HS-5 (cell line): Measurements from ENCODE around the gene ACKR1.

ENCODE experiments used
- DNase-seq: peaks from one replicate; pipeline ENCODE4 v3.0.0-alpha.2; 2012; ENCODE audit warnings: low read depth

The ACKR1 gene, protein sequence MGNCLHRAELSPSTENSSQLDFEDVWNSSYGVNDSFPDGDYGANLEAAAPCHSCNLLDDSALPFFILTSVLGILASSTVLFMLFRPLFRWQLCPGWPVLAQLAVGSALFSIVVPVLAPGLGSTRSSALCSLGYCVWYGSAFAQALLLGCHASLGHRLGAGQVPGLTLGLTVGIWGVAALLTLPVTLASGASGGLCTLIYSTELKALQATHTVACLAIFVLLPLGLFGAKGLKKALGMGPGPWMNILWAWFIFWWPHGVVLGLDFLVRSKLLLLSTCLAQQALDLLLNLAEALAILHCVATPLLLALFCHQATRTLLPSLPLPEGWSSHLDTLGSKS

DNA sequence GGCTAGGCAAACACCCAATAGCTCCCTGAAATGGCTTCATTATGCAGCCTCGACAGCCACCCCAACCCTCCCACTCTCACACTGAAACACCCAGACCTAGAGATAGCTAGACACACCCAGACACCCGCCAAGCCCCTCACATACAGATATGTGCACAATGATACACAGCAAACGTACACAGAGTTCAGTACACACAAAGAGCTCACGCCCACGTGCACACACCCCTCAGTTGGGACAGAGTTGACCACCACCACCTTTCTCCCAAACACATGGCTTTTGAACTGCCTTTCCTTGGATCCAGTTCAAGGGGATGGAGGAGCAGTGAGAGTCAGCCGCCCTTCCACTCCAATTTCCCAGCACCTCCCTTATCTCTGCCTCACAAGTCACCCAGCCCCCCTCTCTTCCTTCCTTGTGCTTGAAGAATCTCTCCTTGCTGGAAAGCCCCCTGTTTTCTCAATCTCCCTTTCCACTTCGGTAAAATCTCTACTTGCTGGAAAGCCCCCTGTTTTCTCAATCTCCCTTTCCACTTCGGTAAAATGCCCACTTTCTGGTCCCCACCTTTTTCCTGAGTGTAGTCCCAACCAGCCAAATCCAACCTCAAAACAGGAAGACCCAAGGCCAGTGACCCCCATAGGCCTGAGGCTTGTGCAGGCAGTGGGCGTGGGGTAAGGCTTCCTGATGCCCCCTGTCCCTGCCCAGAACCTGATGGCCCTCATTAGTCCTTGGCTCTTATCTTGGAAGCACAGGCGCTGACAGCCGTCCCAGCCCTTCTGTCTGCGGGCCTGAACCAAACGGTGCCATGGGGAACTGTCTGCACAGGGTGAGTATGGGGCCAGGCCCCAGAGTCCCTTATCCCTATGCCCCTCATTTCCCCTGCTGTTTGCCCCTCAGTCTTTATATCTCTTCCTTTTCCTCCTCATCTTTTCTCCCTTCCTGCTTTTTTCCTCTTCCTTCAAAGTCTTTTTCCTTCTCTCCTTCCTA lies at the start of gene ACKR1:
Gene ACKR1 (plus strand): TSS at position 715 of the 981 bp plus-strand sequence. CDS start 85 bp downstream, at position 800.
- DNase-seq = no peak

DNA sequence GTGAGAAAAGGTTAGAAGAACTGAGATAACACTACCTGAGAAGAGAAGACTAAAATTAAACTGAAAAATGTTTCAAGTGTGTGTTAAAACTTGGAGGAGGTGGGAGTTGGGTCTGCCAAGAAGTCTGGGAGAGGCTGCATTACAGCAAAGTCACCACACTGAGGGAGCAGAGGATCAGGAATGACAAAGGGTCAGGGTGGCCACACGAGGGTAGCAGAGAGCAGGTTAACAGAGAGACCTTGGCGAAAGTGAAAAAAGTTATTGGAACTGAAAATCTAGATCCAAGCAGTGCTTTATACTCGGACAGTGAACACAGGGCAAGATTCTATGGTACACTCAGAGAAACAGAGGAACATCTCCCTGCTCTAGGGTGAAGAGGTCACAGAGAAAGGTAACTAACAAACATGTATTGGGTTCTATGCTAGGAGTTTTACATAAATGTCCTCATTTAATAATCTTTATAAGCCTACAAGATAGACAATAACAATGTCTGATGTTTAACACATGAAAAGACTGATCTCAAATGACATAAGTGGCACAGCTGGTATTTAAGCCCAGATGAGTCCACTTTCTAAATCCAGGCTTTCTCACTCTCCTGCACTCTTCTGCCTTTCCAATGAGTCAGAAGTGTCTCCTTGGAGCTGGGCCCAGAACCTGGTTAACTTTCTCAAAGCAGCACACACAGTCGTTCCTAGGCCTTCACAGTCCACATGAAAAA lies 43.5 kb upstream of the ACKR1 start:
- peak; percentile 58 for DNase-seq

DNA sequence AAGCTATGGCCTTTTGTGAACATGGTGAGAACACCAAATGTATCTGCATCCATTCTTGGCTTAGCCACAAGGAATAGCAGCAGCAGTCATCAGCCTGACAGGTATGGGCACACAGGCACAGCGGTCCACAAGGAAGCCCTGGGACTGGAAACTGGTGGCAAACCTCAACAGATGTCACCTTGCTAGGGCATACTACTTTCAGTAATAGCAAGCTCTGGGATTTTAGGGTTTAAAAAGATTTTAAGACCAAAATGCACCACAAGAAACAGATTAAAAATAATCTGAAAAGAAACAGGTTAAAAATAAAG lies 43.0 kb upstream of the ACKR1 start:
- DNase-seq = no peak

DNA sequence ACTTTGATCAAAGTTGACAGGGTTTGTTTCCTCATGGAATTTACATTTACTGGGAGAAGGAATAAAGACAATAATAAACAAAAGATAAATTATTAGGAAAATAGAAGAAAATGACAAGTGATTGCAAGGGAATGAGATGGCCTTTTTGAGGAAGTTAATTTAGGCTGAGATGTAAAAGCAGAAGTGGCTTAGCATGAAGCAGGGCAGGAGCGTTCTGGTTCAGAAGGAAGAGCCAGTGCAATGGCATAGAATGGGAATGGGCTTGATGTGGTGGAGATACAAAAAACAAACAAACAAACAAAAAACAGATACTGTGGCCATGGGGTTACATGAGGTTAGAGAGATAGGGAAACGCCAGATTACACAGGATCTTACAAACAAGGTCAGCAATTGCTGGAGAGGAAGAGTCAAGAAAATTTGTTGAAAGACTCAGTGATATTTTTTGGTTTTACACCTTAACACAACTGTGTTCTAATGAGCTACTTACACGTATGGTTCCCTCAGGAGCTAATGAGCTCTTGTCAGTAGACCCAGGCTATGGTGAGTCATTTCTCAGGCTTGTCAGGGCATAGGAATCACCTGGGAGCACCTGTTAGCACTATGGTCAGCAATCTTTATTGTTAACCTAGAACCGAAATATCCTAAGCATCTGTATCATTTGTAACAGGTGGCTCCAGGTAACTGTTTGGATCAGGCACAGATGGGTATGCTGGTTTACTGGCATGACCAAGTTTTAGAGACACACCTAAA lies 42.0 kb upstream of the ACKR1 start:
- DNase-seq = no peak

DNA sequence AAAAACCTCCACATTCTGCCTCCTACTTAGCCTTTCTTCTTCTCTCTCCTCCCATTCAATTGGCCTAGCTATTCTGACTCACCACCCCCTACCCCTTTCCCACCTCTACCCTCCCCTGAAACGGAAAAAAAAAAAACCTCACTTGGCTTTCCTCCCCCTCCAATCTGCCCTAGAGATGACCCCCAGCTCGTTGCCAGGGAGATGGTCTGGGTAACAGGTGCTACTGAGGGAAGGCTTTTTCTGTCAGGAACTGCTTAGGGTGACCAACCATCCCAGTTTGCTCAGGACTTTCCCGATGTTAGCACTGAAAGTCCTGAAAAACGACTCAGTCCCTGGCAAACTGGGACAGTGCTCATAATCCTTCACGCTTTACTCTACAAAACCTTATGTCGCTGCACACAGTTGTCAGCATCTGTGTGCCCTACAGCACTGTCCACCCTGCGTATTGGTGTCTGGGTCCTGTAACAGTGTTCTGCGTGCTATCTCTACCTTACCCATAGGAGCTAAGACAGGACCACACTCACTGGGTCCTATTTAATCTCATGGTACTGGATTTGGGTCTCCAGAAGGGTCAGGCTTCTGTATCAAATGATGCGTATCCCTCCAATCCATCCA lies 41.0 kb upstream of the ACKR1 start:
- no peak for DNase-seq

DNA sequence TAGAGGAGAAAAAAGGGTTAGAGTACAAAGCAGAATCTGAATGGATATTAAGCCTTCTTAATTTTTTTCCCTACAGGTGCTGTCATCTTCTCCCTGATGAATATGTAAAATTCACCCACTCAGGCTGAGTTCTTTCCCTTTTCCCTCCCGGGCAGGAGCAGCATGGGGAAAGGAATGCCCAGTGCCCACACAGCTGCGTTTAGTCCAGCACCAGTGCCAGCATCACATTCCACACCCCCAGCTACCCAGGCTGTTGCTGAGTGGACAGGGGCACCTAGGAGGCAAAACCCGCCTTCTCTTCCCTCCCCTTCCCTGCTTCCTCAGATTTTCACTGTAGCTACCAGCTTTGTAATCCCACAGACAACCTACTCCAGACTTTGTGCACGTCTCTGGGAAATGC lies 36.6 kb upstream of the ACKR1 start:
- no peak for DNase-seq

DNA sequence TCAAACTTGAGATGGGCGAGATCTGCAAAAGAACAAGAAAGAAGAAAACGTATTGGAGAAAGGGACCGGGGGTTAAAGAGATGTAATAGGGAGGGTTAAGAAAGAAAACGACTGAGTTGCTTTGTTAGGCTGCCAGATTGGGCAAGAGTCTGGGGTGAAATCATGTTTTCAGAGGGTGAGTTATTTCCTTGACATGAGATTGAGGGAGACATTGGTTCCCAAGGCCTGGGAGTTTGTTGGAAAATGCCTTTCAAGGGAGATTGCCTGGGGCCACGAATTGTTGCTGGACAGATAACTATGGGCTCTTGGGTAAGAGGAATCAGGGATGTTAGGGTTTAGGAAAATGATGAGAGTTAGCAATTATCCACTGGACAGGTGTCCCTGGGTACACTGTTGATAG lies 34.0 kb upstream of the ACKR1 start:
- no peak for DNase-seq

DNA sequence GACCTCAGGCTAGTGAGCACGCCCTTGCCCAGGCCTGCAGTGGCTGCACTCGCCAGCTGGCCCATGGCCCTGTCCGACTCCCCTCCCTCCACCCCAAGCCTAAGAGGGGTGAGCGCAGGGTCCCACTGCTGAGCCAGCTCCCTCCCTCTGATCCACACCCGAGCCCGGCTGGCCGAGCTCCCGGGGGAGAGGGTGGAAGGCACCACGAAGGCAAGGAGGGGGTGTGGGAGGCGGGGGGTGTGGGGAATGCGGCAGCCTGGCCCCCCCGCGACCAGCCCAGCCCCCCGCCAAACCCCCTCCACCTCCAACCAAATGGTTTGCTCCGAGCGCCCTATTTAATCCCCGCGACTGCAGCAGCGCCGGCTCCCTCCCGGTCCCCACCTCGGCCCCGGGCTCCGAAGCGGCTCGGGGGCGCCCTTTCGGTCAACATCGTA lies 33.4 kb upstream of the ACKR1 start, which contains the start of gene CADM3:
Gene CADM3 (plus strand): TSS at position 362 of the 434 bp plus-strand sequence. CDS start 151 bp downstream, outside the sequence.
- DNase-seq = no peak

DNA sequence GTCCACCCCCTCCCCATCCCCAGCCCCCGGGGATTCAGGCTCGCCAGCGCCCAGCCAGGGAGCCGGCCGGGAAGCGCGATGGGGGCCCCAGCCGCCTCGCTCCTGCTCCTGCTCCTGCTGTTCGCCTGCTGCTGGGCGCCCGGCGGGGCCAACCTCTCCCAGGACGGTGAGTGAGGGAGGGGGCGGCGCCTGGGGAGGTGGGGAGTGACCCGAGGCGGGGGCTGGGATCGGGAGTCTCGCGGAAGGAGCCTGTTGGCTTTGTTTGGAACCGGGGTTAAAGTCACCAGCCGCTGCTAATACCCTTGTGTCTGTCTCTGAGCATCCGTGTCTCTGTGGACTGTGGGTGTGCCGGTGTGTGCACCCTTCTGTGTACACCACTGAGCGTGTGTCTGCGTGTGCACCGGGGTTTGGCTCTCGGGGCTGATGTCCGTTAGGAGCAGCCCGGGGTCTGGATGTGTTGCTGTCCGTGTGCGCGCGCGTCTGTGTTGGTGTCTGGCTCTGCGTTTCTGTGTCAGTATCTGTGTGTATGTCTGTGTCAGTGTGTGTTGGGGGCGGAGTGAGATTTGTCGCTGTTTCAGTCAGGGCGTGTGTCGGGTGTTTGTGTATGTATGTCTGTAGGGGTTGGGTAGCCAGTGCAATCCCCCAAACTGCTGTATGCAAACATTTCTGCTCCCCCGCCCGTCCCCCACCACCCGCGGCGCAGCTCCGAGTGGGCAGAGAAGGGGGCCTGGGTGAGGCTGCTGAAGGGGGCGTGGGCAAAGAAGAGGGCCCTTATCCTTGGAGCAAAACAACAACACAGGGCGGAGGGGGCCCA lies 32.8 kb upstream of the ACKR1 start:
- DNase-seq = no peak

DNA sequence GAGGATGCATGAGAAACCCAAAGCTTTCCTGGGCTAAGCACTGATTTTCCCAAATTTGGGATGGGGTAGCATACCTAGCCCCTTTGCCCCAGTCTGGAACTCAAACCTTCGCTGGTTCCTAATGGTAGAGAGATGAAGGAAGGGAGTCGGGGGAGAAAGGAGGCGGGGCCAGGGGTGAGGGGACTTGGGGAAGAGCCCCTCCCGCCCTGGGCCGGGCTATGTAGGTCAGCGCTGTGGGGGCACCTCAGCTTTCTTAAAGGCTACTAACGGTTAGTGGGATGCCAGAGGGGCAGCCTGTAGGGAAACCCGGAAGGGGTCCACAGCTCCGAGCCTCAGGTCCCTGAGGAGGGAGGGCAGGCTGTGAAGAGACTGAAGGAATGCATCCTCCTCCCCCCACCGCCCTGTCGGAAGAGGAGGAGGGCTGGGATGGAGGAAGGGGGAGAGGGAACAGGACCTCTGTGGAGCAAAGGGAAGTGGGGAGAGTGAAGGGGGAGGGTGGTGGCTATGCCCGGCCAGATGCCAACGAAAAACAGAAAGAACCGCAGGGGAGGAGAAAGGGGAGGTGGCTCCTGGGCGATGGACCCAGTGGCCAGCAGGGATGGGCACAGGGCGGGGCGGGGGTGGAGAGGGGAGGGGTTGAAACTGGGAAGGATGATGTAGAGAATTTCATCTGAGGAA lies 31.9 kb upstream of the ACKR1 start:
- DNase-seq = no peak

DNA sequence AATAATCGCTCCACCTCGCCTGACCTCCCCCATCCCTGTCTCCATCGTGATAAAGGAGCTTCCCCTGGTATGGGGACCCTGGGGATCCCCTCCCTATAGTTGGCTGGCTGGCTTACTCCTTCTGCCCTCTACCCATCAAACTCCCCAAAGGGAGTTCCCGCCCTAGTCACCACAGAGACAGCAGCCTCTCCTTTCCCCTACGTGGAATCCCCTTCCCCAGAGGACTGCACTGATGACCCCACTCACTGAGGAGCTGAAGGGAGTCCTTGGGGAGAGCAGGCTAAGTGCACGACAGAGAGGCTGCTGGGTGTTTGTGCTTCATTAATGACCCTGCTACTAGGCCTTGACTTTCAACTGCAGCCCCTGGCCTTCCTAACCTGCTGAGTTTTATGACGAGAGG lies 31.4 kb upstream of the ACKR1 start:
- DNase-seq = no peak

DNA sequence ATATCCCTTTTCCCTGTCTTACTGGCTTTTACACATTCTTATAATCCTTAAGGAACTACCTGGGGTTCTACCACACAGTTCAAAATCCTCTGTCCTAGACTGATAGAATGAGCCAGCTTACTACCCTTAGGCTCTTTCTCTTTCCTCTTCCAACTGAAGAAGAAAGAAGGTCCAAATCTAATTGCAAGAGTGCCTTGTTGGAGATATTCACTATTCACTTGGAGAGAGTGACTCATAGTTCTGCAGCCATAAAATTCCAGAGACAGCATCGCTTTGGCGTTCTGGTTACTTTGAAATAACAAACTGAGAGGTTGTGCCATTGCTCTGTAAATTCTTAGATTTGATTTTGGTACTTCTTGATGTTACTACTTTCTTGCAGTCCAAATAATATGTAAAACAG lies 29.1 kb upstream of the ACKR1 start:
- DNase-seq = no peak

DNA sequence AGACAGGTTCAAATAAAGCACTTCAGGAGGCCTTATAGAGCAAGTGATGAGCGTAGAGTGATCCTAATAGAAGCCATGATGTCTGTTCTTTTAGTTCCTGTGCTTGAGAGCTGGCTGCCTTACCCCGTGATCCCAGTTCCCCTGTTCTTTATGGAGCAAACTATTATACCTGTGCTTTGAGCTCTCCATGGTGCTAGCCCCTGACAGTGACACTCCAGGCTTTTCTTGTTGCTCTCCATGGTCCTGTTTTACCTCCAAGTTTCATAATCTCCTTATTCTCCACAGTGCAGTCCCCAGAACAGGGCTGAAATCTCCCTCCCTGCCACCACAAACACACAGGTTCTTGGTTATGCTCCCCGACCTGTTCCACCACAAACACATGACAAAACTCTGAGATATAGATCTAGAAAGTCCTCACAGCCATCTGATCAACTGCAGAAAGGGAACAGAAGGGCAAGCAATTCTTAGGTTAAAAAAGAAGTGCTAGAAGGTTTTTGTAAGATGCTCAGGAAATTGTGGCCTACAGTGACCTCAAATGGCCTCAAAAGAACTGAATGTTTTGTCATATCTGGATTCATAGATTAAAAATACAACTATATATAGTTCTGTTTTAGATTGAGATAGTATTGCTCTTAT lies 27.3 kb upstream of the ACKR1 start:
- peak; percentile 20 for DNase-seq

DNA sequence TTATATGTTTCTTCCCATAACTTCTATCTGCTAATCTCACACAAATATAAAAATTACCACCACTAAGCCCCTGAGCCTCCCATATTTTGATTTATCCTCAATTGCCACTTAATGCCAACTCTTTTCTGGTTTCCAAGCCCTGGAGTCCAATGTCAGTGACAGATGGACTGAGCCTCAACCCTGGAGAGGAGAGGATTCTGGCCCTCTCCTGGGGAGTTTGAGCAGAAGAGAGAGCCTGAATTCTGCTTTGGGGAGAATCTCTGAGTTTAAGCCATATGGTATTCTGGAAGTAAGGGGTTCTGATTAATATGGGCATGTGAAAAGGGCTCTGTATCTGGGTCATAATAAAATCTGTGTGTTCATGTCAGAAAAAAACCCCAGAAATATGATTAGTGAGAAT lies 24.8 kb upstream of the ACKR1 start:
- DNase-seq = no peak

DNA sequence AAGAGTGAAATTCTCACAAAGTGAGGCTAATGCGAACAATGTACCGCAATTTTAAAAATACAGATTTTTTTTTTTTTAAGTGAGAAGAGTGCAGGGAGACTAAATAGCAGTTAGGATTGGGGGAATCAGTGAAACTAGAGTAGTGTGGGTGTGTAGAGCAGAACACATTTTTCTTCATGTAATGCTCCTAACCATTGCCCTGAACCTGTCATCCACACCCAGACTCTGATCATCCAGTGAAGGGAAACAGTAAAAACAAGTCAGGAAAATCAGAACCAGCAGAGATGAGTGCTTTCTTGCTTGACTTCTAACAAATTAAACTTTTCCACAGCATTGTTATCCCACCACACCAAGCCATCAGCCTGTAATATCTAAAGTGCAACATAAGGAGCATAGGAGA lies 24.2 kb upstream of the ACKR1 start:
- no peak for DNase-seq

DNA sequence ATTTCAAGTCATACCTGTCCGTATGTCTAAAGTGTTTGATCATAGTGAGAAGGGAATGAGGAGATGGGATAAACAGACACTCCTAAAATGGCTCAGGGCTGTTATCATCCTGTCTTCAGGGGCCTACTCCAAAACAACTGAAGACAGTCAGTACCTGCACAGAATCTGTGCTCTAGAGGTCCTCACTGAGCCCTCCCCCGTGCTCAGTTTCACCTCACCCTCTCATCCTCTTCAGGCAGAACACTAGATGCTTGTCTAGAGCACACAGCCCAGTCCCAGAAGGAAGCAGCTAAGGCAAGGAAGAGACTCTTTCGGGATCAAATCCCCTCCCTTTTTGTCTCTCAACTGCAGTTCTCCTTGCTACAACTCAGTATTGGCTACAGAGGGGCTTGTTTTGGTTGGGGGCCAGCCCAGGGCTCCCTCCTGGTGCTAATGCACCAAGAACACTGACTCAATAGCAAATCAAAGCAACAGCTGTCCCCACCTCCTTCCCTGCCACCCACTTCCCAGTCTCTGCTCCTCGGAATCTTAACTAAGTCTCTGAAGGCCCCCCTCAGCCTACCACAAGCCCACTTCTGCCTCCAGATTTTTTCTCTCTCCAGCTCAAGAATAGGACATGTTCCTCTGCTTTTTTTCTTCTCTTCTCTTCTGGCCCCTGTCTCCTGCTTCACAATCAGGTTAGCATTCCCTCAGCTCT lies 23.2 kb upstream of the ACKR1 start:
- no peak for DNase-seq

DNA sequence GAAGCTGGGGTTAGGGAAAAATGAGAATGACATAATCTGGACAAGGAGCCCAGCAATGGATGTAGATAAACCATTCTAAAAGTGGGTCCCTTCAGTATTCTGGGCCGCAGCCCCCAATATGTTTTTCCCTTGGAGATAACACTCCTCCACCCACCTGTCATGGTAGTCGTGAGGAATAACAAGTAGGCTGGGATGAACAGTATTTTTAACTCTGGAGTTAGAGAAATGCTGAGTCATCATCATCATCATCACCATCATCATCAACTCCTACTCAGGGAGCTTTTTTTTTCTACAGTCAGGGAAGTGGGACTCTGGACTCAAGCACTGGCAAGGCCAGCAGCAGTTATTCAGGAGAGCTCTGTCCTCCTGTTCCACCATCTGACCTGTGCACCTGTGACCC lies 20.5 kb upstream of the ACKR1 start:
- no peak for DNase-seq

DNA sequence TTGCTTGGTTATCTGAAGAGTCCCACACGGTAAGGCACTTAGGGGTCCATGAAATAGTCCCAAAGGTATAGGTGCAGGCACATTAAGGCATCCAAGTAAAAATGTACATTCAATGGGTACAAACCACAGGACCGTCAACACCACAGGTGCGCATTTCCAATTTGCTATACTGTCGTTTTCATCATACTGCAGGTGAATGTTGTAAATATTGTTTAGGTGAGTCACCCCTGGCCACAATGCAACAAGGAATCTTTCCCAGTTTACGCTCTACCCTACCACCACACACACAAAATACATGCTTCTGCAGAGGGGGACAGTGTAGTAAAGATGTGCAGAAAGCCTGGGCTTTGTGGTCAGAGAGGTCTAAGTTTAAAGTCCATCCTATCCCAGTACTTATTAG lies 19.6 kb upstream of the ACKR1 start:
- DNase-seq = no peak

DNA sequence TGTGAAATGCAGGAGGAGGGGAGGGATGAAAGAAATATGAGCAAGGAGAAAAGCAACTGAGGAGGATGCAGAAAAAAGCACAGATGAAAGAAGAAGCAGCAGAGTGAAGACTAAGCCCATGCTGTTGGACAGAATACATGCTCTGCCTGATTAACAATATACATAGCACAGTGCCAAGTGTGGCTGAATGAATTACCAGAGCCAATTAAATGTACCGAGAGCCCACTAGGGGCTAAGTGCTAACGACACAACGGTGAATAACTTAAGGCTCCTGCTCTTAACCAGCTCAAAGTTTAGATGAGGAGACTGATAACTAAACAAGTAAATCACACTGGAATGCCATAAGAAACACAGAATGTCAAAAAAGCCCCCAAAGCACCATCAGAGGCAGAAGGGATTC lies 17.6 kb upstream of the ACKR1 start:
- no peak for DNase-seq
